Measurements from ENCODE around the gene TRAPPC2. TPM values are rescaled to one million over a fixed set of nuclear protein-coding genes. Genes with fewer than 3 reads are reported as not detected.

The TRAPPC2 gene
- total and polyA plus RNA-seq, 2 of the 13 experiments (the other 11 are each of a cell fraction or from before 2014, with no cell fraction given): 4.4 to 8.1 TPM

GRCh38 chrX:13750204-13750603 lies 15.8 kb upstream of the TRAPPC2 start (continued):
- TF ChIP-seq TEF (CRISPR knock-in tag; IDR thresholded peaks at IDR 0.05) (no peak), SKI (IDR thresholded peaks at IDR 0.05; ENCODE audit: partially characterized antibody) (no peak), ZNF138 (CRISPR knock-in tag; IDR thresholded peaks at IDR 0.05; ENCODE audit: low read depth) (no peak), POLR2AphosphoS5 (IDR thresholded peaks at IDR 0.05; ENCODE audit: low read depth, low read length) (no peak), ZNF616 (CRISPR knock-in tag; IDR thresholded peaks at IDR 0.05; ENCODE audit: low read depth) (no peak), ZSCAN31 (CRISPR knock-in tag; IDR thresholded peaks at IDR 0.05; ENCODE audit: low read depth) (no peak), NFIB (CRISPR knock-in tag; IDR thresholded peaks at IDR 0.05; ENCODE audit: borderline replicate concordance) (no peak), ZNF550 (CRISPR knock-in tag; IDR thresholded peaks at IDR 0.05; ENCODE audit: borderline replicate concordance) (no peak), CTCF (CRISPR knock-in tag; IDR thresholded peaks at IDR 0.05) (peak; percentile 52), MXI1 (IDR thresholded peaks at IDR 0.05; ENCODE audit: borderline replicate concordance, low read depth, low read length) (no peak), SMAD3 (CRISPR knock-in tag; IDR thresholded peaks at IDR 0.05) (no peak), ZFP41 (CRISPR knock-in tag; IDR thresholded peaks at IDR 0.05; ENCODE audit: borderline replicate concordance) (no peak)

- TF ChIP-seq SMAD1 (CRISPR knock-in tag; IDR thresholded peaks at IDR 0.05; ENCODE audit: borderline replicate concordance, low read depth) (no peak), ZFX (CRISPR knock-in tag; IDR thresholded peaks at IDR 0.05; ENCODE audit: low read depth) (no peak), ZNF33A (CRISPR knock-in tag; IDR thresholded peaks at IDR 0.05; ENCODE audit: borderline replicate concordance) (no peak)
- no peaks in the 10 kb centered on the region for H3K4me1 ChIP-seq (ENCODE audit: insufficient read depth, low read length)
- BruUV-seq (replicated peaks): no TSS peak
- no peaks in the 10 kb centered on the region for H4K20me1 ChIP-seq (ENCODE audit: insufficient read depth, low read length)
- in situ Hi-C loops (cut with HindIII; ENCODE audit: extremely low pct_ligation_motif_present, low pct_unique_long_range_greater_than_20kb): no loop called here
- DNase-seq (ENCODE audit: low spot score): no peak
- no peak overlapping the region for H3K27ac ChIP-seq (ENCODE audit: extremely low read length, insufficient read depth, low read length)
- peaks cover 0 to 16% of the 10 kb centered on the region in 2 experiments; a peak in 1 of 5 replicates for H3K36me3 ChIP-seq (replicated peaks in 1 of 2; ENCODE audit: control insufficient read depth in 1 of 2, insufficient read depth in 2 of 2, low read length in 2 of 2)
- H3K27me3 ChIP-seq (ENCODE audit: control insufficient read depth in 1 of 2, insufficient read depth in 2 of 2, low read length in 2 of 2): no peaks in the 10 kb centered on the region
- intact Hi-C loops (cut with micrococcal nuclease; ENCODE audit: unreplicated experiment): loop anchor here (2.0 kb wide), 1 partner anchor 90 kb away; no protein-coding TSS in a partner anchor
- H2AFZ ChIP-seq (ENCODE audit: low read length): no peak overlapping the region
- H3K4me2 ChIP-seq (ENCODE audit: low read depth, low read length): no peak overlapping the region
- H3K79me2 ChIP-seq (ENCODE audit: insufficient read depth, low read length): no peaks in the 10 kb centered on the region
- no peak for ATAC-seq
- FAIRE-seq: no peak
- CTCF ChIA-PET (ENCODE audit: low intra/inter-chr PET ratio, low total read pairs): interaction anchor here (1.6 kb wide), 1 partner anchor 90 kb away, joined by 8 read pairs; no protein-coding TSS in a partner anchor
- no peak overlapping the region for H3K4me3 ChIP-seq (replicated peaks in 1 of 3; ENCODE audit: insufficient read depth in 1 of 3, low read depth in 2 of 3, low read length in 3 of 3)
- H3K9ac ChIP-seq (ENCODE audit: insufficient read depth, low read depth, low read length): no peak overlapping the region
- H3K9me3 ChIP-seq (ENCODE audit: low read length): no peaks in the 10 kb centered on the region
- 95% methylated on average over 3 of the region's 3 CpGs for WGBS (ENCODE audit: low lambda C conversion rate)
- POLR2A ChIA-PET: no interaction called here
Observed at GRCh38 chrX:13748486-13748885, 14.1 kb upstream of the TRAPPC2 start.
